Measurements from ENCODE around the gene ADGRE3. TPM values are rescaled to one million over a fixed set of nuclear protein-coding genes. Genes with fewer than 3 reads are reported as not detected.
"Not testable (repeated sequence)": the region's sequence is repeated elsewhere in the genome, so short reads cannot be mapped to it uniquely, and the experiment has no call there.

Gene ADGRE3
- total RNA-seq, 1 donor from 2014 or later, result not detected

- TF ChIP-seq CTCF (IDR thresholded peaks at IDR 0.05), result no peak
- H3K27me3 ChIP-seq, result no peaks in the 10 kb centered on the region
- no peak overlapping the region for H3K4me3 ChIP-seq
- H3K27ac ChIP-seq, result no peak overlapping the region
- H3K9me3 ChIP-seq, result no peaks in the 10 kb centered on the region
- no peak for DNase-seq (ENCODE audit: low spot score in 2 of 2)
- H3K36me3 ChIP-seq, result no peaks in the 10 kb centered on the region
- intact Hi-C loops (cut with DNase I), result no loop called here
- H3K4me1 ChIP-seq, result no peaks in the 10 kb centered on the region
These were observed 45.1 kb downstream of the ADGRE3 start for GRCh38 chr19:14629557-14629956.

- DNase-seq (ENCODE audit: low spot score in 2 of 2); H3K36me3 ChIP-seq; H3K4me3 ChIP-seq; H3K4me1 ChIP-seq; H3K27ac ChIP-seq; H3K9me3 ChIP-seq; intact Hi-C loops (cut with DNase I); H3K27me3 ChIP-seq: not testable (repeated sequence)
These were observed 50.2 kb downstream of the ADGRE3 start for GRCh38 chr19:14624491-14624890.

GRCh38 chr19:14619404-14619803 is 55.2 kb downstream of the ADGRE3 start:
- H3K4me1 ChIP-seq, result no peaks in the 10 kb centered on the region
- no peak overlapping the region for H3K27ac ChIP-seq
- DNase-seq (ENCODE audit: low spot score in 2 of 2), result no peak
- no peaks in the 10 kb centered on the region for H3K27me3 ChIP-seq
- intact Hi-C loops (cut with DNase I), result no loop called here
- H3K36me3 ChIP-seq, result no peaks in the 10 kb centered on the region
- no peak overlapping the region for H3K4me3 ChIP-seq
- TF ChIP-seq CTCF (IDR thresholded peaks at IDR 0.05), result no peak
- H3K9me3 ChIP-seq, result peaks cover 4 to 6% of the 10 kb centered on the region in 2 donors

- H3K27me3 ChIP-seq, result no peaks in the 10 kb centered on the region
- no peak overlapping the region for H3K27ac ChIP-seq
- H3K9me3 ChIP-seq, result peaks cover 4 to 6% of the 10 kb centered on the region in 2 donors
- H3K36me3 ChIP-seq, result no peaks in the 10 kb centered on the region
- intact Hi-C loops (cut with DNase I), result no loop called here
- no peak overlapping the region for H3K4me3 ChIP-seq
- no peak for DNase-seq (ENCODE audit: low spot score in 2 of 2)
- no peaks in the 10 kb centered on the region for H3K4me1 ChIP-seq
- TF ChIP-seq CTCF (IDR thresholded peaks at IDR 0.05), result no peak
These were observed 58.2 kb downstream of the ADGRE3 start for GRCh38 chr19:14616407-14616806.

DNA sequence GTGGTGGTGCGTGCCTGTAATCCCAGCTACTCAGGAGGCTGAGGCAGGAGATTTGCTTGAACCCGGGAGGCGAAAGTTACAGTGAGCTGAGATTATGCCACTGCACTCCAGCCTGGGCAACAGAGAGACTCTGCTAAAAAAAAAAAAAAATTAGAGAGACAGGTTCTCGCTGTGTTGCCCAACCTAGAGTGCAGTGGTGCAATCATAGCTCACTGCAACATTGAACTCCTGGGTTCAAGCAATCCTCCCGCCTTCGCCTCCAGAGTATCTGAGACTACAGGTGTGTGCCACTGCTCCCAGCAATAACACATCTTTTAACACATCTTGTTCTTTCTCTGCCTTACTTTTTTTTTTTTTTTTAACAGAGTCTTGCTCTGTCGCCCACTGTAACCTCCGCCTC is 59.0 kb downstream of the ADGRE3 start:
- Histone ChIP-seq H3K9me3 (peaks cover 4 to 6% of the 10 kb centered on the region in 2 donors), H3K27me3 (no peaks in the 10 kb centered on the region), H3K36me3 (no peaks in the 10 kb centered on the region), H3K4me3 (no peak overlapping the region), H3K4me1 (no peaks in the 10 kb centered on the region), H3K27ac (no peak overlapping the region)
- intact Hi-C loops (cut with DNase I), result no loop called here
- no peak for TF ChIP-seq CTCF (IDR thresholded peaks at IDR 0.05)
- no peak for DNase-seq (ENCODE audit: low spot score in 2 of 2)

DNA sequence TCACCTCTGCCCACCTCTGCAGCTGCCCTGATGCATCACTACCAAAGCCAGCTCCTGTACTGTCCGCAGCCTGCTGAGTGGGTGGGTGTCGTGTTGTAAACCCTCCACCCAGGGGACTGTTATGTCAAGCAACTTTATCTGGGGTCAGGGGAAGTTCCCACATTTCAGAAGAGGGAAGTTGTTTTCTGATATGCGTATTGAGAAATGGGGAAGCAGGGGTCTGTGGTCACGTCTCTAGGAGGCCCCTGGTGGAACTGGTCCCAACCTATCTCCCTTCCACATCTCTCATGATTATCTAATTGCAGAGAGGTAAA is 60.6 kb downstream of the ADGRE3 start:
- no peak for TF ChIP-seq CTCF (IDR thresholded peaks at IDR 0.05)
- no peak overlapping the region for H3K4me3 ChIP-seq
- intact Hi-C loops (cut with DNase I), result no loop called here
- no peak for DNase-seq (ENCODE audit: low spot score in 2 of 2)
- H3K4me1 ChIP-seq, result no peaks in the 10 kb centered on the region
- H3K9me3 ChIP-seq, result peaks cover 0 to 4% of the 10 kb centered on the region in 2 donors
- H3K27ac ChIP-seq, result no peak overlapping the region
- H3K36me3 ChIP-seq, result no peaks in the 10 kb centered on the region
- no peaks in the 10 kb centered on the region for H3K27me3 ChIP-seq

GRCh38 chr19:14613399-14614098 is 61.1 kb downstream of the ADGRE3 start:
- H3K9me3 ChIP-seq; DNase-seq (ENCODE audit: low spot score in 2 of 2); H3K27me3 ChIP-seq; H3K27ac ChIP-seq; H3K4me3 ChIP-seq; intact Hi-C loops (cut with DNase I); H3K4me1 ChIP-seq; H3K36me3 ChIP-seq: not testable (repeated sequence)

All from ascending aorta (tissue), 2 donors.